GM23338 (cell line): Measurements from ENCODE around the gene TMEM138. TPM values are rescaled to one million over a fixed set of nuclear protein-coding genes. Genes with fewer than 3 reads are reported as not detected.

Source experiments
- ATAC-seq: fragments of 200-7000 bp; cut with Tn5 transposase; 3 replicates; pipeline ENCODE4 v1.9.1; 2020
- DNase-seq: peaks from one replicate; pipeline ENCODE4 v3.0.0-alpha.2; 2015; ENCODE audit warnings: low spot score
- H2AFZ ChIP-seq: fragments of 200-600 bp; sonication (generic); 2 replicates; pipeline ENCODE4 v1.8.0; 2016; ENCODE audit warnings: antibody characterized with exemption, mild to moderate bottlenecking, moderate library complexity
- H3F3A ChIP-seq: fragments of 200-600 bp; sonication (generic); replicated peaks from 2 replicates; pipeline ENCODE4 v1.8.0; 2017; ENCODE audit warnings: antibody characterized with exemption, mixed run types, low read depth
- H3K27ac ChIP-seq: fragments of 200-600 bp; sonication (generic); 2 replicates; pipeline ENCODE4 v1.6.1; 2016; ENCODE audit warnings: low read depth
- H3K27me3 ChIP-seq: fragments of 200-600 bp; sonication (generic); 2 replicates; pipeline ENCODE4 v1.8.0; 2016; ENCODE audit warnings: mild to moderate bottlenecking, mixed run types, moderate library complexity; ENCODE audit not compliant: insufficient read depth
- H3K36me3 ChIP-seq: fragments of 200-600 bp; sonication (generic); 2 replicates; pipeline ENCODE4 v1.8.0; 2016; ENCODE audit warnings: mild to moderate bottlenecking; ENCODE audit not compliant: insufficient read depth
- H3K4me1 ChIP-seq: fragments of 200-600 bp; sonication (generic); 2 replicates; pipeline ENCODE4 v1.8.0; 2016; ENCODE audit warnings: mild to moderate bottlenecking, moderate library complexity; ENCODE audit not compliant: insufficient read depth
- H3K4me2 ChIP-seq: fragments of 200-600 bp; sonication (generic); 2 replicates; pipeline ENCODE4 v1.7.1; 2017; ENCODE audit warnings: mixed run types
- H3K4me3 ChIP-seq: fragments of 200-600 bp; sonication (generic); 2 replicates; pipeline ENCODE4 v1.6.1; 2016; ENCODE audit warnings: mixed run types
- H3K79me2 ChIP-seq: fragments of 200-600 bp; sonication (generic); replicated peaks from 2 replicates; pipeline ENCODE4 v1.8.0; 2017; ENCODE audit warnings: mild to moderate bottlenecking; ENCODE audit not compliant: insufficient read depth
- H3K9me2 ChIP-seq: fragments of 200-600 bp; sonication (generic); 2 replicates; pipeline ENCODE4 v1.8.0; 2017; ENCODE audit not compliant: insufficient read depth
- H4K20me1 ChIP-seq: fragments of 200-600 bp; sonication (generic); replicated peaks from 2 replicates; pipeline ENCODE4 v1.8.0; 2017; ENCODE audit warnings: mild to moderate bottlenecking; ENCODE audit not compliant: insufficient read depth
- H3K27ac Mint-ChIP-seq: 2 replicates; pipeline ENCODE4 v1.8.0; 2020; ENCODE audit warnings: inconsistent platforms, mild to moderate bottlenecking, moderate library complexity, mixed read lengths
- H3K27me3 Mint-ChIP-seq: 3 replicates; pipeline ENCODE4 v1.8.0; 2022; ENCODE audit warnings: low read depth, mild to moderate bottlenecking, moderate library complexity, mixed read lengths, inconsistent platforms; ENCODE audit not compliant: insufficient read depth, poor library complexity
- H3K36me3 Mint-ChIP-seq: 3 replicates; pipeline ENCODE4 v1.8.0; 2021; ENCODE audit warnings: low read depth, mild to moderate bottlenecking, inconsistent platforms, moderate library complexity, mixed read lengths
- H3K4me1 Mint-ChIP-seq: 3 replicates; pipeline ENCODE4 v1.8.0; 2020; ENCODE audit warnings: mild to moderate bottlenecking, inconsistent platforms, mixed read lengths
- H3K4me3 Mint-ChIP-seq: 3 replicates; pipeline ENCODE4 v1.8.0; 2021; ENCODE audit warnings: moderate library complexity, mild to moderate bottlenecking, inconsistent platforms, mixed read lengths
- H3K9me3 Mint-ChIP-seq: 3 replicates; pipeline ENCODE4 v1.8.0; 2020; ENCODE audit warnings: moderate library complexity, mild to moderate bottlenecking, inconsistent platforms, mixed read lengths
- CREB1 ChIP-seq: fragments of 250-450 bp; sonication (Bioruptor Pico); IDR thresholded peaks from 2 replicates; pipeline ENCODE4 v1.5.0; 2020; ENCODE audit warnings: low read depth, mild to moderate bottlenecking, moderate library complexity
- CTCF ChIP-seq, 2 experiments: fragments of 200-600 bp in 1 of 2; sonication (generic) in 1 of 2; conservative IDR thresholded peaks; 2 replicates each; pipeline versions ENCODE4 v1.5.1 to v1.6.1; 2016 to 2017; ENCODE audit warnings: antibody characterized with exemption in 2 of 2, low read depth in 2 of 2, mild to moderate bottlenecking in 2 of 2, moderate library complexity in 1 of 2
- ETS1 ChIP-seq: IDR thresholded peaks from 2 replicates; pipeline ENCODE4 v1.6.1; 2016; ENCODE audit warnings: antibody characterized with exemption
- EZH2 ChIP-seq: fragments of 200-600 bp; sonication (generic); IDR thresholded peaks from one replicate; pipeline ENCODE4 v1.8.0; 2017; ENCODE audit warnings: antibody characterized with exemption, mild to moderate bottlenecking, low read depth; ENCODE audit not compliant: unreplicated experiment
- EZH2phosphoT487 ChIP-seq: fragments of 200-600 bp; sonication (generic); IDR thresholded peaks from one replicate; pipeline ENCODE4 v1.8.1; 2018; ENCODE audit warnings: antibody characterized with exemption; ENCODE audit not compliant: unreplicated experiment
- JUNB ChIP-seq: IDR thresholded peaks from one replicate; pipeline ENCODE4 v1.6.1; 2016; ENCODE audit warnings: antibody characterized with exemption; ENCODE audit not compliant: unreplicated experiment
- NANOG ChIP-seq: IDR thresholded peaks from 2 replicates; pipeline ENCODE4 v1.6.1; 2016; ENCODE audit warnings: antibody characterized with exemption, borderline replicate concordance
- POLR2AphosphoS5 ChIP-seq: IDR thresholded peaks from 2 replicates; pipeline ENCODE4 v1.6.1; 2016; ENCODE audit warnings: antibody characterized with exemption, low read depth
- STAT1 ChIP-seq: IDR thresholded peaks from one replicate; pipeline ENCODE4 v1.6.1; 2016; ENCODE audit warnings: antibody characterized with exemption; ENCODE audit not compliant: unreplicated experiment
- ZNF114 ChIP-seq: fragments of 250-450 bp; sonication (Bioruptor Pico); IDR thresholded peaks from 2 replicates; pipeline ENCODE4 v1.5.0; 2020; ENCODE audit warnings: mild to moderate bottlenecking, moderate library complexity
- ZNF331 ChIP-seq: fragments of 250-450 bp; sonication (Bioruptor Pico); IDR thresholded peaks from 2 replicates; pipeline ENCODE4 v1.5.0; 2020; ENCODE audit warnings: low read depth, mild to moderate bottlenecking, moderate library complexity
- ZNF462 ChIP-seq: fragments of 250-450 bp; sonication (Bioruptor Pico); IDR thresholded peaks from 2 replicates; pipeline ENCODE4 v1.5.0; 2020; ENCODE audit warnings: mild to moderate bottlenecking, moderate library complexity
- polyA plus RNA-seq: library from polyadenylated mRNA; unstranded; fragments of >200 nt; fragmentation: Nextera tagmentation; extraction: Ambion mirVana; gene quantifications from 2 replicates; pipeline ENCODE4 v1.2.1, GENCODE V29; 2016
- total RNA-seq: library from RNA; depleted of rRNA; stranded (reverse); fragments of >200 nt; shearing (Covaris generic); gene quantifications from 2 replicates; pipeline ENCODE4 v1.2.3, GENCODE V29; 2014
- TF ChIP-seq, protein P1 (sequence below): IDR thresholded peaks from one replicate; pipeline ENCODE4 v1.6.1; 2018; ENCODE audit warnings: antibody characterized with exemption; ENCODE audit not compliant: unreplicated experiment

TMEM138 gene
- total and polyA plus RNA-seq, 2 experiments from 2014 or later: 30.2 to 32.1 TPM

DNA sequence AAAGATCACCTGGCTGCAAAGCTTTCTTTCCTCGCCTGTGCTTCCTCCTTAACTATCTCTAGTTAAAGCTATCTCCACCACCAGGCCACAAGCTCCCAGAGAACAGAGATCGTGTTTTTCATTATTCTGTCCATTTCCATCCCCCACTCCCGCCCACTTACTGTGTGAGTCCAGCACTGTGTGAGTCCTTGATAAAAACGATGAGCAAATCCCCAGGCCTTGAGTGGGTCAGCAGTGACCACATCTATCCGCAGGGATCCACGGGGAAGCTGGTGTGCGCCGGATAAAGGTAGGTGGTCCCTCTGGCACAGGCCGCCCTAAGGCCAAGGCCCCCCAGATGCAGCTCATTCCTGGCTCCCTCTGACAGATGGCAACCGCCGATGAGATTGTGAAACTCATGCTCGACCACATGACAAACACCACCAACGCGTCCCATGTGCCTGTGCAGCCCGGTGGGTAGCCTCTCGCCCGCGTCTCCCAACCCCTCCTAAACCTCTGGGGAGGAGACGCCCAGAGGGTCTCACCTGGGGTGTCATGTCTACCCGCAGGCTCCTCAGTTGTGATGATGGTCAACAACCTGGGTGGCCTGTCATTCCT, 19.9 kb upstream of the TMEM138 start:
- Histone ChIP-seq H3K4me1 (no peaks in the 10 kb centered on the region), H3K9me2 (no peaks in the 10 kb centered on the region), H3K79me2 (no peaks in the 10 kb centered on the region), H3K36me3 (no peaks in the 10 kb centered on the region), H3K4me2 (no peak overlapping the region), H3K27ac (no peak overlapping the region), H4K20me1 (no peaks in the 10 kb centered on the region), H3K4me3 (no peak overlapping the region), H2AFZ (no peak overlapping the region), H3F3A (no peaks in the 10 kb centered on the region), H3K27me3 (no peaks in the 10 kb centered on the region)
- ATAC-seq (no peak), DNase-seq (no peak)
- TF ChIP-seq ZNF462 (CRISPR knock-in tag) (no peak), CTCF (conservative IDR thresholded peaks at IDR 0.05; ENCODE audit: low read depth in 2 of 2) (no peak), ZNF331 (CRISPR knock-in tag) (no peak), POLR2AphosphoS5 (no peak), EZH2phosphoT487 (no peak), JUNB (no peak), ETS1 (no peak), NANOG (no peak), CREB1 (CRISPR knock-in tag) (no peak), ZNF114 (CRISPR knock-in tag) (no peak), STAT1 (no peak), EZH2 (no peak)
- TF ChIP-seq, protein P1, sequence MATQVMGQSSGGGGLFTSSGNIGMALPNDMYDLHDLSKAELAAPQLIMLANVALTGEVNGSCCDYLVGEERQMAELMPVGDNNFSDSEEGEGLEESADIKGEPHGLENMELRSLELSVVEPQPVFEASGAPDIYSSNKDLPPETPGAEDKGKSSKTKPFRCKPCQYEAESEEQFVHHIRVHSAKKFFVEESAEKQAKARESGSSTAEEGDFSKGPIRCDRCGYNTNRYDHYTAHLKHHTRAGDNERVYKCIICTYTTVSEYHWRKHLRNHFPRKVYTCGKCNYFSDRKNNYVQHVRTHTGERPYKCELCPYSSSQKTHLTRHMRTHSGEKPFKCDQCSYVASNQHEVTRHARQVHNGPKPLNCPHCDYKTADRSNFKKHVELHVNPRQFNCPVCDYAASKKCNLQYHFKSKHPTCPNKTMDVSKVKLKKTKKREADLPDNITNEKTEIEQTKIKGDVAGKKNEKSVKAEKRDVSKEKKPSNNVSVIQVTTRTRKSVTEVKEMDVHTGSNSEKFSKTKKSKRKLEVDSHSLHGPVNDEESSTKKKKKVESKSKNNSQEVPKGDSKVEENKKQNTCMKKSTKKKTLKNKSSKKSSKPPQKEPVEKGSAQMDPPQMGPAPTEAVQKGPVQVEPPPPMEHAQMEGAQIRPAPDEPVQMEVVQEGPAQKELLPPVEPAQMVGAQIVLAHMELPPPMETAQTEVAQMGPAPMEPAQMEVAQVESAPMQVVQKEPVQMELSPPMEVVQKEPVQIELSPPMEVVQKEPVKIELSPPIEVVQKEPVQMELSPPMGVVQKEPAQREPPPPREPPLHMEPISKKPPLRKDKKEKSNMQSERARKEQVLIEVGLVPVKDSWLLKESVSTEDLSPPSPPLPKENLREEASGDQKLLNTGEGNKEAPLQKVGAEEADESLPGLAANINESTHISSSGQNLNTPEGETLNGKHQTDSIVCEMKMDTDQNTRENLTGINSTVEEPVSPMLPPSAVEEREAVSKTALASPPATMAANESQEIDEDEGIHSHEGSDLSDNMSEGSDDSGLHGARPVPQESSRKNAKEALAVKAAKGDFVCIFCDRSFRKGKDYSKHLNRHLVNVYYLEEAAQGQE: no peak
- H3K4me3 Mint-ChIP-seq: no peak overlapping the region
- no peaks in the 10 kb centered on the region for H3K9me3 Mint-ChIP-seq
- peaks cover 10% of the 10 kb centered on the region for H3K27me3 Mint-ChIP-seq
- H3K36me3 Mint-ChIP-seq: peaks cover 12% of the 10 kb centered on the region; the same call in 2 of the 3 replicates
- H3K4me1 Mint-ChIP-seq: peaks cover 2% of the 10 kb centered on the region; the same call in 2 of the 3 replicates
- H3K27ac Mint-ChIP-seq: no peak overlapping the region
